HL-60 (cell line): ENCODE measurements around the gene TRNT1.

Experiments used
- CTCF ChIP-seq: IDR thresholded peaks from one replicate; pipeline ENCODE4 v1.5.1; 2011; ENCODE audit warnings: low read length, control low read depth, inconsistent platforms; ENCODE audit not compliant: insufficient read depth
- POLR2AphosphoS5 ChIP-seq: IDR thresholded peaks from 2 replicates; pipeline ENCODE4 v1.6.1; 2012; ENCODE audit warnings: low read depth

GRCh38 chr3:3189102-3189727, 62.5 kb downstream of the TRNT1 start:
- TF ChIP-seq CTCF = no peak
- TF ChIP-seq POLR2AphosphoS5 = no peak
